A673 (cell line): ENCODE data around the gene SATB1. TPM values are rescaled to one million over a fixed set of nuclear protein-coding genes. Genes with fewer than 3 reads are reported as not detected.

Experiments
- BruUV-seq: library from RNA; stranded (reverse); fragments of 400-500 nt; replicated peaks from 2 replicates; lab custom pipeline; 2021; lab: Mats Ljungman, UMichigan
- CTCF ChIA-PET: fragments of 300-600 bp; sonication (Branson Sonifier 250); formaldehyde crosslinking; loops from one replicate; lab custom pipeline; 2022; ENCODE audit warnings: antibody characterized with exemption; lab: Charles Lee
- POLR2A ChIA-PET: fragments of 300-600 bp; sonication (Branson Sonifier 250); formaldehyde crosslinking; loops from one replicate; lab custom pipeline; 2022; ENCODE audit warnings: antibody characterized with exemption; ENCODE audit not compliant: low non-redundant PET; lab: Charles Lee
- DNase-seq: peaks from one replicate; pipeline ENCODE4 v3.0.0-alpha.2; 2015; ENCODE audit warnings: low spot score
- H3K27ac ChIP-seq: fragments of 200-600 bp; sonication (generic); 2 replicates; pipeline ENCODE4 v1.5.1; 2016; ENCODE audit warnings: mixed run types, low read depth, mild to moderate bottlenecking, mixed read lengths, antibody characterized with exemption, low read length; ENCODE audit not compliant: poor library complexity, severe bottlenecking
- H3K27me3 ChIP-seq: fragments of 200-600 bp; sonication (generic); replicated peaks from 2 replicates; pipeline ENCODE4 v1.6.1; 2017; ENCODE audit warnings: mixed run types, low read depth, mild to moderate bottlenecking, mixed read lengths, antibody characterized with exemption, low read length; ENCODE audit not compliant: insufficient read depth, poor library complexity
- H3K36me3 ChIP-seq: fragments of 200-600 bp; sonication (generic); 2 replicates; pipeline ENCODE4 v1.6.1; 2016; ENCODE audit warnings: mixed run types, mild to moderate bottlenecking, mixed read lengths, antibody characterized with exemption, low read length; ENCODE audit not compliant: insufficient read depth, poor library complexity, severe bottlenecking
- H3K4me1 ChIP-seq: fragments of 200-600 bp; sonication (generic); 2 replicates; pipeline ENCODE4 v1.6.1; 2017; ENCODE audit warnings: mixed run types, mild to moderate bottlenecking, mixed read lengths, antibody characterized with exemption, low read length; ENCODE audit not compliant: insufficient read depth, poor library complexity, severe bottlenecking
- H3K4me3 ChIP-seq: fragments of 200-600 bp; sonication (generic); 2 replicates; pipeline ENCODE4 v1.5.1; 2016; ENCODE audit warnings: low read depth, mixed run types, mild to moderate bottlenecking, mixed read lengths, low read length; ENCODE audit not compliant: poor library complexity, severe bottlenecking
- H3K9me3 ChIP-seq: fragments of 200-600 bp; sonication (generic); 2 replicates; pipeline ENCODE4 v1.6.1; 2016; ENCODE audit warnings: mixed run types, low read depth, mild to moderate bottlenecking, mixed read lengths, antibody characterized with exemption, low read length; ENCODE audit not compliant: poor library complexity, severe bottlenecking
- CTCF ChIP-seq: fragments of 300-800, 200-600 bp; sonication (generic); conservative IDR thresholded peaks from 2 replicates; pipeline ENCODE4 v1.5.1; 2017; ENCODE audit warnings: low read depth, mild to moderate bottlenecking, antibody characterized with exemption, low read length, moderate library complexity, mixed read lengths
- EZH2 ChIP-seq: fragments of 200-600 bp; sonication (generic); IDR thresholded peaks from 2 replicates; pipeline ENCODE4 v1.6.1; 2017; ENCODE audit warnings: borderline replicate concordance, low read depth, mild to moderate bottlenecking, mixed read lengths, antibody characterized with exemption, low read length; ENCODE audit not compliant: poor library complexity, severe bottlenecking
- intact Hi-C: fragments of 100-400 bp; cut with micrococcal nuclease; formaldehyde crosslinking; loops from one replicate; pipeline ENCODE4 v1.10.0; 2022; ENCODE audit not compliant: unreplicated experiment
- total RNA-seq: library from RNA; stranded (reverse); gene quantifications from 2 replicates; pipeline ENCODE4 v1.2.3, GENCODE V29; 2021

The SATB1 gene
- total RNA-seq, 1 experiment from 2014 or later = 5.9 TPM

GRCh38 chr3:18426597-18427193 is 1.6 kb upstream of the SATB1 start:
- Histone ChIP-seq H3K4me3 (no peak overlapping the region), H3K4me1 (peaks cover 4% of the 10 kb centered on the region), H3K9me3 (no peaks in the 10 kb centered on the region), H3K27me3 (peaks cover 17% of the 10 kb centered on the region), H3K27ac (no peak overlapping the region), H3K36me3 (no peaks in the 10 kb centered on the region)
- no peak for DNase-seq
- intact Hi-C loops = no loop called here
- ChIA-PET POLR2A (no interaction called here), CTCF (no interaction called here)
- no peak for TF ChIP-seq CTCF
- no peak for TF ChIP-seq EZH2
- no TSS peak for BruUV-seq

- no peak for DNase-seq
- Histone ChIP-seq H3K27me3 (peaks cover 16% of the 10 kb centered on the region), H3K4me1 (peaks cover 4% of the 10 kb centered on the region), H3K36me3 (no peaks in the 10 kb centered on the region), H3K9me3 (no peaks in the 10 kb centered on the region), H3K4me3 (peak overlapping the region; percentile 73), H3K27ac (no peak overlapping the region)
- POLR2A ChIA-PET = no interaction called here
- BruUV-seq = no TSS peak
- TF ChIP-seq EZH2 (no peak), CTCF (no peak)
- intact Hi-C loops = no loop called here
- CTCF ChIA-PET = no interaction called here
Measured at GRCh38 chr3:18425641-18426257, 610 bp upstream of the SATB1 start.

- Histone ChIP-seq H3K27ac (peak overlapping the region; percentile 70), H3K9me3 (no peaks in the 10 kb centered on the region), H3K36me3 (no peaks in the 10 kb centered on the region), H3K27me3 (peaks cover 16% of the 10 kb centered on the region), H3K4me1 (peaks cover 4% of the 10 kb centered on the region), H3K4me3 (peak overlapping the region; percentile 73)
- intact Hi-C loops = no loop called here
- DNase-seq = peak; percentile 7
- TF ChIP-seq EZH2 (no peak), CTCF (no peak)
- ChIA-PET CTCF (no interaction called here), POLR2A (no interaction called here)
- BruUV-seq = no TSS peak
Measured at GRCh38 chr3:18424213-18424728, 868 bp downstream of the SATB1 start.
